Cardiac septum (tissue), 1 donor: ENCODE results near the gene CCDC196. TPM values are rescaled to one million over a fixed set of nuclear protein-coding genes. Genes with fewer than 3 reads are reported as not detected.
"Not testable (repeated sequence)": the region's sequence is repeated elsewhere in the genome, so short reads cannot be mapped to it uniquely, and the experiment has no call there.

Source experiments
- DNase-seq: peaks from one replicate; pipeline ENCODE4 v3.0.0-alpha.2; 2020; ENCODE audit warnings: low spot score
- intact Hi-C: fragments of 100-400 bp; cut with DNase I; formaldehyde crosslinking; loops from one replicate; pipeline ENCODE4 v1.14.0; 2022
- total RNA-seq: library from RNA; stranded (reverse); fragmentation: NEBNext Ultra II Directional; extraction: Animal tissue kit (Norgen Biotek cat#: 25700); gene quantifications from one replicate; pipeline ENCODE4 v1.2.1, GENCODE V29; 2021
- donor health status: DM: no; HTN: no; CAD: no.

CCDC196 gene
- total RNA-seq, 1 donor from 2014 or later = not detected

- DNase-seq = no peak
- intact Hi-C loops = no loop called here
These were observed 52.9 kb downstream of the CCDC196 start for GRCh38 chr14:66539034-66539433.

- DNase-seq = no peak
- intact Hi-C loops = no loop called here
These were observed 53.9 kb downstream of the CCDC196 start for GRCh38 chr14:66540038-66540437.

GRCh38 chr14:66541627-66542026 lies 55.5 kb downstream of the CCDC196 start:
- intact Hi-C loops = no loop called here
- DNase-seq = no peak

GRCh38 chr14:66543996-66544395 lies 57.8 kb downstream of the CCDC196 start:
- DNase-seq = no peak

GRCh38 chr14:66545191-66545590 lies 59.0 kb downstream of the CCDC196 start:
- intact Hi-C loops, DNase-seq: not testable (repeated sequence)

More at GRCh38 chr14:66543996-66544395, 57.8 kb downstream of the CCDC196 start:
- intact Hi-C loops = no loop called here

- DNase-seq, intact Hi-C loops: not testable (repeated sequence)
These were observed 59.6 kb downstream of the CCDC196 start for GRCh38 chr14:66545751-66546150.

Other genes starting within 250 kb of the CCDC196 start
- gene GPHN, start 21.8 kb downstream of the CCDC196 start, total RNA-seq = 27.7 TPM